ENCODE results near the gene ADAMTSL1. TPM values are rescaled to one million over a fixed set of nuclear protein-coding genes. Genes with fewer than 3 reads are reported as not detected.

ADAMTSL1 gene
- total RNA-seq, 1 experiment from 2014 or later = 0.94 TPM

DNA sequence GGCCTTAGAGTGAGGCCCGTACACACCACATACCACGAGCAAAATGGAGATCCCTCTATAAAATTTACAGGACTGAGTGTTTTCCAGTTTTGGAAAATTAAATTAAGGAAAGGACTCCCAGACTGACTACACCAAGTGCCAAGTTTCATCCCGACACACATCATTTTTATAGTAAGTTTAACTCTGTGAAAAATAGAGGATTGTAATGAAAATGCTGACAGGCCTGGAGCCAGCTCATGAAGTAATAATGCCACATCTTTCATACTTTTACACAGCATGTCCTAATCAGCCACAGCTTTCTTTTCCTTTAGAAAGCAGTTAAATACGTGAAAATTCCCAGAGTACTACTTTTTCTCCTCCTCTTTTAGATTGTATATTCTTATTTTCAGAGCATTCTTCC lies 389.8 kb downstream of the ADAMTSL1 start:
- Mint-ChIP-seq H3K36me3 (no peaks in the 10 kb centered on the region), H3K27ac (no peak overlapping the region), H3K4me1 (peaks cover 15% of the 10 kb centered on the region), H3K27me3 (ENCODE audit: low read depth) (no peaks in the 10 kb centered on the region), H3K4me3 (no peak overlapping the region), H3K9me3 (no peaks in the 10 kb centered on the region)
- DNase-seq (ENCODE audit: low spot score) = no peak
- TF ChIP-seq, protein P1, sequence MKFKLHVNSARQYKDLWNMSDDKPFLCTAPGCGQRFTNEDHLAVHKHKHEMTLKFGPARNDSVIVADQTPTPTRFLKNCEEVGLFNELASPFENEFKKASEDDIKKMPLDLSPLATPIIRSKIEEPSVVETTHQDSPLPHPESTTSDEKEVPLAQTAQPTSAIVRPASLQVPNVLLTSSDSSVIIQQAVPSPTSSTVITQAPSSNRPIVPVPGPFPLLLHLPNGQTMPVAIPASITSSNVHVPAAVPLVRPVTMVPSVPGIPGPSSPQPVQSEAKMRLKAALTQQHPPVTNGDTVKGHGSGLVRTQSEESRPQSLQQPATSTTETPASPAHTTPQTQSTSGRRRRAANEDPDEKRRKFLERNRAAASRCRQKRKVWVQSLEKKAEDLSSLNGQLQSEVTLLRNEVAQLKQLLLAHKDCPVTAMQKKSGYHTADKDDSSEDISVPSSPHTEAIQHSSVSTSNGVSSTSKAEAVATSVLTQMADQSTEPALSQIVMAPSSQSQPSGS (CRISPR knock-in tag; IDR thresholded peaks at IDR 0.05; ENCODE audit: borderline replicate concordance, low read depth) = no peak
- TF ChIP-seq ZNF138 (CRISPR knock-in tag; conservative IDR thresholded peaks at IDR 0.05) (no peak), ATF1 (CRISPR knock-in tag; IDR thresholded peaks at IDR 0.05) (no peak), ZNF121 (CRISPR knock-in tag; IDR thresholded peaks at IDR 0.05) (no peak), OVOL2 (CRISPR knock-in tag; IDR thresholded peaks at IDR 0.05; ENCODE audit: borderline replicate concordance) (no peak), ZNF671 (CRISPR knock-in tag; IDR thresholded peaks at IDR 0.05) (no peak), FOXJ3 (CRISPR knock-in tag; IDR thresholded peaks at IDR 0.05; ENCODE audit: borderline replicate concordance) (no peak), MYBL2 (CRISPR knock-in tag; IDR thresholded peaks at IDR 0.05) (no peak)
- TF ChIP-seq, protein P2, sequence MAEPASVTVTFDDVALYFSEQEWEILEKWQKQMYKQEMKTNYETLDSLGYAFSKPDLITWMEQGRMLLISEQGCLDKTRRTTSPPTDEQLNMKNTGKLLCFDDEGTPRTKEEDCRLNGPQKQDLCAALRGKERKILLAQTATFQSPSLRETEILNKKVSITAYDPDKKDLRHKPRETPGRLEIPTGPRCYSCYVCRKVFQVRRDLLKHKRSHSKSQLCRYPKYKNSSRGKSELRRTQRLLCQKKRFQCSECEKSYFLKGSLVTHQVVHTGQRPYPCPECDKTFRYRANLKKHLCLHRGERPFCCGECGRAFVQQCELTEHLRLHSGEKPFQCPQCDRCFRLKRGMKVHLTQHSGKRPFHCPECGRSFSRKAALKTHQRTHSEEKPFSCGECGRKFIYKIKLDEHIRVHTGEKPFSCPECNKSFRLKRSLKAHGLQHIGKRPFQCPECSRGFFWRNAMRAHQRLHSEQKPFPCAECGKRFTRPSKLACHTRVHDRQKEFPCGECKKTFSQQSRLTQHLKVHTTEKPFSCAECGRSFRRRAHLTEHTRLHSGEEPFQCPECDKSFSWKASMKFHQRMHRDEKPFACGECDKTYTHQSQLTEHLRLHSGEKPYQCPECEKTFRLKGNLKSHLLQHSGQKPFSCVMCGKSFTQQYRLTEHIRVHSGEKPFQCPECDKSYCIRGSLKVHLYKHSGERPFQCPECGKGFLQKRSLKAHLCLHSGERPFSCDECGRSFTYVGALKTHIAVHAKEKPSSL (CRISPR knock-in tag; conservative IDR thresholded peaks at IDR 0.05) = no peak
- TF ChIP-seq, protein P3, sequence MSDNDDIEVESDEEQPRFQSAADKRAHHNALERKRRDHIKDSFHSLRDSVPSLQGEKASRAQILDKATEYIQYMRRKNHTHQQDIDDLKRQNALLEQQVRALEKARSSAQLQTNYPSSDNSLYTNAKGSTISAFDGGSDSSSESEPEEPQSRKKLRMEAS (CRISPR knock-in tag; IDR thresholded peaks at IDR 0.05) = no peak
- no peak for ATAC-seq
- POLR2A ChIA-PET = no interaction called here
- CTCF ChIA-PET = interaction anchor here (2.4 kb wide), 1 partner anchor 45 kb away, joined by 6 read pairs; no protein-coding TSS in a partner anchor

DNA sequence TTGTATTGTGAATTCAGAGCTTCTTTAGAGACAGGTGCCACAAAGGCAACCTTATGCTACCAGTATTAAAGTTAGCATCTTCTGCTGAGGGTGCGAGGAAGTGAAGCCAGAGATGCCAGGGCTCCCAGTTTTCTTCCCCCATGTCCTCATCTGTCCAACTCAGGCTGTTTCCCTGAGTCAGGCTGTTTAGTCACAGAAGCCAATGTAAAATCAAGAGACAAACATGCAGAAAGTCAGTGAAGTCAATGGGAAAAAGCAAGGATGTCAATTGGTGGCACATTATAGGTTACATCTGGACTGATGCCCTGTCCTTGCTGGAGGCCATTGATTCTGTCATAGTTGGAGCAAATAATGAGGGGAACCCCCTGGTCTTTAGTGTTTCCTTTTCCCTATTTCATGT lies 390.6 kb downstream of the ADAMTSL1 start:
- H3K4me3 Mint-ChIP-seq = no peak overlapping the region
- TF ChIP-seq, protein P4, sequence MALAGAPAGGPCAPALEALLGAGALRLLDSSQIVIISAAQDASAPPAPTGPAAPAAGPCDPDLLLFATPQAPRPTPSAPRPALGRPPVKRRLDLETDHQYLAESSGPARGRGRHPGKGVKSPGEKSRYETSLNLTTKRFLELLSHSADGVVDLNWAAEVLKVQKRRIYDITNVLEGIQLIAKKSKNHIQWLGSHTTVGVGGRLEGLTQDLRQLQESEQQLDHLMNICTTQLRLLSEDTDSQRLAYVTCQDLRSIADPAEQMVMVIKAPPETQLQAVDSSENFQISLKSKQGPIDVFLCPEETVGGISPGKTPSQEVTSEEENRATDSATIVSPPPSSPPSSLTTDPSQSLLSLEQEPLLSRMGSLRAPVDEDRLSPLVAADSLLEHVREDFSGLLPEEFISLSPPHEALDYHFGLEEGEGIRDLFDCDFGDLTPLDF (CRISPR knock-in tag; IDR thresholded peaks at IDR 0.05) = no peak
- TF ChIP-seq FOXP1 (CRISPR knock-in tag; IDR thresholded peaks at IDR 0.05; ENCODE audit: borderline replicate concordance) = no peak
- TF ChIP-seq, protein P5, sequence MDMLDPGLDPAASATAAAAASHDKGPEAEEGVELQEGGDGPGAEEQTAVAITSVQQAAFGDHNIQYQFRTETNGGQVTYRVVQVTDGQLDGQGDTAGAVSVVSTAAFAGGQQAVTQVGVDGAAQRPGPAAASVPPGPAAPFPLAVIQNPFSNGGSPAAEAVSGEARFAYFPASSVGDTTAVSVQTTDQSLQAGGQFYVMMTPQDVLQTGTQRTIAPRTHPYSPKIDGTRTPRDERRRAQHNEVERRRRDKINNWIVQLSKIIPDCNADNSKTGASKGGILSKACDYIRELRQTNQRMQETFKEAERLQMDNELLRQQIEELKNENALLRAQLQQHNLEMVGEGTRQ (CRISPR knock-in tag; IDR thresholded peaks at IDR 0.05) = no peak
- no peak for TF ChIP-seq NR1H2 (CRISPR knock-in tag; IDR thresholded peaks at IDR 0.05)
- TF ChIP-seq ZNF671 (CRISPR knock-in tag; IDR thresholded peaks at IDR 0.05) = no peak
- TF ChIP-seq, protein P6, sequence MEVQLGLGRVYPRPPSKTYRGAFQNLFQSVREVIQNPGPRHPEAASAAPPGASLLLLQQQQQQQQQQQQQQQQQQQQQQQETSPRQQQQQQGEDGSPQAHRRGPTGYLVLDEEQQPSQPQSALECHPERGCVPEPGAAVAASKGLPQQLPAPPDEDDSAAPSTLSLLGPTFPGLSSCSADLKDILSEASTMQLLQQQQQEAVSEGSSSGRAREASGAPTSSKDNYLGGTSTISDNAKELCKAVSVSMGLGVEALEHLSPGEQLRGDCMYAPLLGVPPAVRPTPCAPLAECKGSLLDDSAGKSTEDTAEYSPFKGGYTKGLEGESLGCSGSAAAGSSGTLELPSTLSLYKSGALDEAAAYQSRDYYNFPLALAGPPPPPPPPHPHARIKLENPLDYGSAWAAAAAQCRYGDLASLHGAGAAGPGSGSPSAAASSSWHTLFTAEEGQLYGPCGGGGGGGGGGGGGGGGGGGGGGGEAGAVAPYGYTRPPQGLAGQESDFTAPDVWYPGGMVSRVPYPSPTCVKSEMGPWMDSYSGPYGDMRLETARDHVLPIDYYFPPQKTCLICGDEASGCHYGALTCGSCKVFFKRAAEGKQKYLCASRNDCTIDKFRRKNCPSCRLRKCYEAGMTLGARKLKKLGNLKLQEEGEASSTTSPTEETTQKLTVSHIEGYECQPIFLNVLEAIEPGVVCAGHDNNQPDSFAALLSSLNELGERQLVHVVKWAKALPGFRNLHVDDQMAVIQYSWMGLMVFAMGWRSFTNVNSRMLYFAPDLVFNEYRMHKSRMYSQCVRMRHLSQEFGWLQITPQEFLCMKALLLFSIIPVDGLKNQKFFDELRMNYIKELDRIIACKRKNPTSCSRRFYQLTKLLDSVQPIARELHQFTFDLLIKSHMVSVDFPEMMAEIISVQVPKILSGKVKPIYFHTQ (CRISPR knock-in tag; IDR thresholded peaks at IDR 0.05) = no peak
- TF ChIP-seq, protein P7, sequence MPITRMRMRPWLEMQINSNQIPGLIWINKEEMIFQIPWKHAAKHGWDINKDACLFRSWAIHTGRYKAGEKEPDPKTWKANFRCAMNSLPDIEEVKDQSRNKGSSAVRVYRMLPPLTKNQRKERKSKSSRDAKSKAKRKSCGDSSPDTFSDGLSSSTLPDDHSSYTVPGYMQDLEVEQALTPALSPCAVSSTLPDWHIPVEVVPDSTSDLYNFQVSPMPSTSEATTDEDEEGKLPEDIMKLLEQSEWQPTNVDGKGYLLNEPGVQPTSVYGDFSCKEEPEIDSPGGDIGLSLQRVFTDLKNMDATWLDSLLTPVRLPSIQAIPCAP (CRISPR knock-in tag; IDR thresholded peaks at IDR 0.05) = no peak
- TF ChIP-seq ELF4 (CRISPR knock-in tag; IDR thresholded peaks at IDR 0.05; ENCODE audit: low read depth) = no peak
- TF ChIP-seq ZNF317 (CRISPR knock-in tag; IDR thresholded peaks at IDR 0.05; ENCODE audit: borderline replicate concordance, low read depth) = no peak
- TF ChIP-seq, protein P8, sequence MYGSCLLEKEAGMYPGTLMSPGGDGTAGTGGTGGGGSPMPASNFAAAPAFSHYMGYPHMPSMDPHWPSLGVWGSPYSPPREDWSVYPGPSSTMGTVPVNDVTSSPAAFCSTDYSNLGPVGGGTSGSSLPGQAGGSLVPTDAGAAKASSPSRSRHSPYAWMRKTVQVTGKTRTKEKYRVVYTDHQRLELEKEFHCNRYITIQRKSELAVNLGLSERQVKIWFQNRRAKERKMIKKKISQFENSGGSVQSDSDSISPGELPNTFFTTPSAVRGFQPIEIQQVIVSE (CRISPR knock-in tag; IDR thresholded peaks at IDR 0.05; ENCODE audit: borderline replicate concordance) = no peak
- TF ChIP-seq, protein P9, sequence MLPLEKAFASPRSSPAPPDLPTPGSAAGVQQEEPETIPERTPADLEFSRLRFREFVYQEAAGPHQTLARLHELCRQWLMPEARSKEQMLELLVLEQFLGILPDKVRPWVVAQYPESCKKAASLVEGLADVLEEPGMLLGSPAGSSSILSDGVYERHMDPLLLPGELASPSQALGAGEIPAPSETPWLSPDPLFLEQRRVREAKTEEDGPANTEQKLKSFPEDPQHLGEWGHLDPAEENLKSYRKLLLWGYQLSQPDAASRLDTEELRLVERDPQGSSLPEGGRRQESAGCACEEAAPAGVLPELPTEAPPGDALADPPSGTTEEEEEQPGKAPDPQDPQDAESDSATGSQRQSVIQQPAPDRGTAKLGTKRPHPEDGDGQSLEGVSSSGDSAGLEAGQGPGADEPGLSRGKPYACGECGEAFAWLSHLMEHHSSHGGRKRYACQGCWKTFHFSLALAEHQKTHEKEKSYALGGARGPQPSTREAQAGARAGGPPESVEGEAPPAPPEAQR (CRISPR knock-in tag; IDR thresholded peaks at IDR 0.05) = no peak
- TF ChIP-seq, protein P2 (CRISPR knock-in tag; conservative IDR thresholded peaks at IDR 0.05) = no peak

More for the DNA sequence above, 390.6 kb downstream of the ADAMTSL1 start:
- H3K9me3 Mint-ChIP-seq = no peaks in the 10 kb centered on the region; the same call in 1 of the 2 replicates
- H3K36me3 Mint-ChIP-seq = no peaks in the 10 kb centered on the region
- DNase-seq (ENCODE audit: low spot score) = no peak
- POLR2A ChIA-PET = no interaction called here
- H3K4me1 Mint-ChIP-seq = peaks cover 15% of the 10 kb centered on the region
- CTCF ChIA-PET = no interaction called here
- H3K27me3 Mint-ChIP-seq (ENCODE audit: low read depth) = no peaks in the 10 kb centered on the region
- no peak overlapping the region for H3K27ac Mint-ChIP-seq
- no peak for ATAC-seq
